Measurements from ENCODE around the gene IRF7. TPM values are rescaled to one million over a fixed set of nuclear protein-coding genes. Genes with fewer than 3 reads are reported as not detected.

The IRF7 gene
- total RNA-seq, 2 experiments from 2014 or later = 83.2 to 92.7 TPM

DNA sequence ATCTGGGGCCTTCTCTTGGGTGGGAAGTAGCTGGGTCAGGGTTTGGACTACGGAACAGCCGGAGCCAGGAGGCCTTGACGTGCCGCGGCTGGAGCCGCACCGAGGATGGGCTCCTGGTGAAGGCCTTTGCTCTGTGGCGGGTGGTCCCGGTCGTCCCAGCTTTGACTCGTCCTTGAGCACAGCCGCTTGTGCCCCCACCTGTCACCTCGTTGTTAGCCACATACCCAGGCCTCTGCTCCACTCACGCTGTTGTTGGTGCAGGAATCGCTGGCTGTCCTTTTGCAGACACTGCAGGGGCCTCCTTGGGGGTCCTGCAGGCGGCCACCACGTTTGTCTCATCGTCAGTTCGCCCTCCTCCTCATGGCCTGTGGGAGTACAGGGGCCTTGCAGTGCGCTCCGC, 22.4 kb downstream of the IRF7 start:
- no peak for DNase-seq
- Mint-ChIP-seq H3K27ac (no peak overlapping the region), H3K4me3 (no peak overlapping the region), H3K36me3 (ENCODE audit: low read depth) (peaks cover 44% of the 10 kb centered on the region), H3K4me1 (ENCODE audit: low read depth) (peaks cover 3% of the 10 kb centered on the region), H3K9me3 (no peaks in the 10 kb centered on the region), H3K27me3 (ENCODE audit: low read depth) (no peaks in the 10 kb centered on the region)
- CTCF ChIA-PET = no interaction called here
- intact Hi-C loops (cut with micrococcal nuclease) = no loop called here

DNA sequence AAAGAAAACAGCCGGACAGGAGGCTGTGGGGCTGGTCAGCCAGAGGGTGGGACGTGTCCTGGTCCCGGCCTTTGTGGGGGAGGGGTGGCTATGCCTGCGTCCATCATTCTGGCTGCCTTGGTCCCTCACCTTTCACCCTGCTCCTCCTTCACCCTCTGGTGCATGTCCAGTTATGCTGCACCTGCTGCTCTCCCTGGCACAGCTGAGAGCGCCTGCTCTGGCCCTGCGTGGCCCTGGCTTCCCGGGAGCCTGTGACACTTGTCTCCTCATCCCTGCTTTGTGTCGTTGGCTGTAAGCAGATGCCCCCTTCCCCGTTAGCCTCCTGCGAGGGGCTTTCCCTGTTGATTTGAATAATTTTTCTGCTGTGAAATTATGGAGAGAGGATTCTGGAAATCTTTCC, 22.8 kb downstream of the IRF7 start:
- no peaks in the 10 kb centered on the region for H3K9me3 Mint-ChIP-seq
- peaks cover 47% of the 10 kb centered on the region for H3K36me3 Mint-ChIP-seq (ENCODE audit: low read depth)
- H3K4me1 Mint-ChIP-seq (ENCODE audit: low read depth) = peaks cover 7% of the 10 kb centered on the region
- no peak overlapping the region for H3K27ac Mint-ChIP-seq
- no peak overlapping the region for H3K4me3 Mint-ChIP-seq
- intact Hi-C loops (cut with micrococcal nuclease) = no loop called here
- no peaks in the 10 kb centered on the region for H3K27me3 Mint-ChIP-seq (ENCODE audit: low read depth)
- DNase-seq = no peak
- CTCF ChIA-PET = no interaction called here

DNA sequence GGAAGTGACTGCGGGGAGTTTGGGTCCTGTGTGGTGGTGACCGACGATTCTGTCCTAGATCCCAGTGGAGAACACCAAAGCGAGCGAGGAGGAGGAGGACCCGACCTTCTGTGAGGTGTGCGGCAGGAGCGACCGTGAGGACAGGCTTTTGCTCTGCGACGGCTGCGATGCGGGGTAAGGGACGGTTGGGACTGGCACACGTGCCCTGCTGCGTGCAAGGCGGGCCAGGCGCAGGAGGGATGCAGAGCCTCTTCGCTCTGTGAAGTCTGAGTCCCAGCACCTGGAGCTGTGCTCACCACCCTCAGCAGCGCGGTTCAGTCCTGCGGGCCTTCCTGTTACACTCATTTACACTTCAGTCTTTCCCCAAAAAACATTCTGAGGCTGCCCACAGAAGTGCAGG, 23.2 kb downstream of the IRF7 start:
- peaks cover 11% of the 10 kb centered on the region for H3K4me1 Mint-ChIP-seq (ENCODE audit: low read depth)
- intact Hi-C loops (cut with micrococcal nuclease) = no loop called here
- H3K4me3 Mint-ChIP-seq = no peak overlapping the region
- H3K36me3 Mint-ChIP-seq (ENCODE audit: low read depth) = peaks cover 47% of the 10 kb centered on the region
- no peaks in the 10 kb centered on the region for H3K27me3 Mint-ChIP-seq (ENCODE audit: low read depth)
- CTCF ChIA-PET = no interaction called here
- H3K27ac Mint-ChIP-seq = no peak overlapping the region
- H3K9me3 Mint-ChIP-seq = no peaks in the 10 kb centered on the region
- DNase-seq = no peak

DNA sequence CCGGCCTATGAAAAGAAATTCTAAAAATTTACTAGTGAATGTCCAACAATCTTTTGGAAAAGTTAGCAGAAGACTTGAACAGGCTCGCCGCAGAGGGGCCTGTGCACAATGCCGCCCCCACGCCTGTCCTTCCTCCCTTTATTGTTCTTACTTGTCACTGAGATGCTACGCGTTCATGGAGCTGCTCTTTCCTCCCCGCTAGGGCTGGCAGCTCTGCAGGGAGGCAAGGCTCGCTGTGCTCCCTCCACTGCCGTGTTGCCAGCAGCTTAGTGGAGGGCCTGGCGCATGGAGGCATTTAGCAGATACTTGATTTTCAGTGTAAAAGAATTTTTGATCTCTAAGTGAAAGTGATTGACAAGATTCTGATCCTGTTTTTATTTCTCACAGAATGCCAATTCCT, 24.8 kb downstream of the IRF7 start:
- CTCF ChIA-PET = interaction anchor here (0.7 to 1.5 kb wide), 2 partner anchors 66 to 72 kb away, joined by 3 to 4 read pairs; no protein-coding TSS in a partner anchor
- Mint-ChIP-seq H3K36me3 (ENCODE audit: low read depth) (peaks cover 46% of the 10 kb centered on the region), H3K4me1 (ENCODE audit: low read depth) (peaks cover 24% of the 10 kb centered on the region), H3K27ac (no peak overlapping the region), H3K27me3 (ENCODE audit: low read depth) (no peaks in the 10 kb centered on the region), H3K9me3 (no peaks in the 10 kb centered on the region), H3K4me3 (no peak overlapping the region)
- intact Hi-C loops (cut with micrococcal nuclease) = no loop called here
- no peak for DNase-seq

DNA sequence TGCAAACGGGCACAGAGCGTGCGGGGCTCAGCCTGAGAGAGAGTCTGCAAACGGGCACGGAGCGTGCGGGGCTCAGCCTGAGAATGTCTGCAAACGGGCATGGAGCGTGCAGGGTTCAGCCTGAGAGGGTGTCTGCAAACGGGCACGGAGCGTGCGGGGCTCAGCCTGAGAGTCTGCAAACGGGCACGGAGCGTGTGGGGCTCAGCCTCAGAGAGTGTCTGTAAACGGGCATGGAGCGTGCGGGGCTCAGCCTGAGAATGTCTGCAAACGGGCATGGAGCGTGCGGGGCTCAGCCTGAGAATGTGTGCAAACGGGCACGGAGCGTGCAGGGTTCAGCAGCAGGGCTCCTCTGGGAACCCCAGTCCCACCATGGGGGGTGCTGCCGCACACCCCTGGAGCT, 26.0 kb downstream of the IRF7 start:
- Mint-ChIP-seq H3K4me3 (no peak overlapping the region), H3K4me1 (ENCODE audit: low read depth) (peaks cover 25% of the 10 kb centered on the region), H3K9me3 (no peaks in the 10 kb centered on the region), H3K27ac (no peak overlapping the region), H3K36me3 (ENCODE audit: low read depth) (peaks cover 46% of the 10 kb centered on the region), H3K27me3 (ENCODE audit: low read depth) (no peaks in the 10 kb centered on the region)
- intact Hi-C loops (cut with micrococcal nuclease) = loop anchor here (2.0 kb wide), 1 partner anchor 21 kb away; no protein-coding TSS in a partner anchor
- no peak for DNase-seq
- CTCF ChIA-PET = interaction anchor here (1.1 kb wide), 1 partner anchor 136 kb away, joined by 3 read pairs; no protein-coding TSS in a partner anchor

DNA sequence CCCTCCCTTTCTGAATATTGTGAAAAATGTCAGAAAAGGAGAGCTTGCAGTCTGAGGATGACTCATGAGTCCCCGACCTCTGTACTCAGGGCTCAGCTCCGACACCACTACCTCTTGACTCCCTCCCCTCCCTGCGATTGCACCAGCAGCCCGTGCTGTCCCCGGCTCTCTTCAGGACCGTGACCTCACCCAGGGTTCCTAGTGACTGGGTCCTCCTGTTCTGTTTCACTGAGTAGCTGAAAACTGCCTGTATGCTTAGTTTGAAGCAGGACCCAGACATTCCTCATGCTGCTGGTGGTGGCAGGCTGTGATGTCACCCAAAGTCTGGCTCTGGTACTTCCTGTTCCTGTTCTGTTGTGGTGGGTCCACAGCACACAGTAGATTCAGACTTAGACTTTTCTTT, 27.8 kb downstream of the IRF7 start:
- H3K36me3 Mint-ChIP-seq (ENCODE audit: low read depth) = peaks cover 43% of the 10 kb centered on the region
- DNase-seq = peak; percentile 87
- H3K27me3 Mint-ChIP-seq (ENCODE audit: low read depth) = no peaks in the 10 kb centered on the region
- H3K4me3 Mint-ChIP-seq = peak overlapping the region; percentile 70
- H3K27ac Mint-ChIP-seq = peak overlapping the region; percentile 99
- CTCF ChIA-PET = interaction anchor here (0.7 to 1.3 kb wide), 5 partner anchors 10 to 187 kb away, joined by 3 to 4 read pairs (median 3); no protein-coding TSS in a partner anchor
- no peaks in the 10 kb centered on the region for H3K9me3 Mint-ChIP-seq
- peaks cover 25% of the 10 kb centered on the region for H3K4me1 Mint-ChIP-seq (ENCODE audit: low read depth)
- intact Hi-C loops (cut with micrococcal nuclease) = loop anchor here (1.0 to 2.0 kb wide), 3 partner anchors 19 to 82 kb away; no protein-coding TSS in a partner anchor

DNA sequence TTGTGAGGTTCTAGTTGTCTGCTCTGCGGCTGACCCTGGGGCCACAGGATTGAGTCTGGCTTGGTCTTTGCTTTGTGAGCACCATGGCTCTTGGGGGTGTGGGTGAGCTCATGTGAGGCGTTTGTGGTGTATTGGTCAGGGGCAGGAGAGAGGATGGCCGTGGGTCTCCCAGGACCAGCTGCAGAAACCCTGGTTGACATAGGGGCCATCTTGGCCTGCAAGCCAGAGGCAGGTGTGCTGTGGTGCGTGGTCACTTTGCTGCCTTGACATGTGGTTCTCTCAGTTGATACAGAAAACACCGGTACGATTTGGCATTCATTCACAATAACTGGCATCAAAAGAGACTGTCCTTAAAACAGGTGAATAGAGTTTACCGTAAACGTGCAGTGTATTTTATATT, 28.2 kb downstream of the IRF7 start:
- peak overlapping the region; percentile 70 for H3K4me3 Mint-ChIP-seq
- intact Hi-C loops (cut with micrococcal nuclease) = no loop called here
- H3K36me3 Mint-ChIP-seq (ENCODE audit: low read depth) = peaks cover 40% of the 10 kb centered on the region
- H3K27me3 Mint-ChIP-seq (ENCODE audit: low read depth) = no peaks in the 10 kb centered on the region
- peaks cover 25% of the 10 kb centered on the region for H3K4me1 Mint-ChIP-seq (ENCODE audit: low read depth)
- no peak for DNase-seq
- H3K9me3 Mint-ChIP-seq = no peaks in the 10 kb centered on the region
- CTCF ChIA-PET = interaction anchor here (0.7 to 1.3 kb wide), 4 partner anchors 9 to 188 kb away, joined by 3 to 4 read pairs (median 3); no protein-coding TSS in a partner anchor
- peak overlapping the region; percentile 99 for H3K27ac Mint-ChIP-seq

DNA sequence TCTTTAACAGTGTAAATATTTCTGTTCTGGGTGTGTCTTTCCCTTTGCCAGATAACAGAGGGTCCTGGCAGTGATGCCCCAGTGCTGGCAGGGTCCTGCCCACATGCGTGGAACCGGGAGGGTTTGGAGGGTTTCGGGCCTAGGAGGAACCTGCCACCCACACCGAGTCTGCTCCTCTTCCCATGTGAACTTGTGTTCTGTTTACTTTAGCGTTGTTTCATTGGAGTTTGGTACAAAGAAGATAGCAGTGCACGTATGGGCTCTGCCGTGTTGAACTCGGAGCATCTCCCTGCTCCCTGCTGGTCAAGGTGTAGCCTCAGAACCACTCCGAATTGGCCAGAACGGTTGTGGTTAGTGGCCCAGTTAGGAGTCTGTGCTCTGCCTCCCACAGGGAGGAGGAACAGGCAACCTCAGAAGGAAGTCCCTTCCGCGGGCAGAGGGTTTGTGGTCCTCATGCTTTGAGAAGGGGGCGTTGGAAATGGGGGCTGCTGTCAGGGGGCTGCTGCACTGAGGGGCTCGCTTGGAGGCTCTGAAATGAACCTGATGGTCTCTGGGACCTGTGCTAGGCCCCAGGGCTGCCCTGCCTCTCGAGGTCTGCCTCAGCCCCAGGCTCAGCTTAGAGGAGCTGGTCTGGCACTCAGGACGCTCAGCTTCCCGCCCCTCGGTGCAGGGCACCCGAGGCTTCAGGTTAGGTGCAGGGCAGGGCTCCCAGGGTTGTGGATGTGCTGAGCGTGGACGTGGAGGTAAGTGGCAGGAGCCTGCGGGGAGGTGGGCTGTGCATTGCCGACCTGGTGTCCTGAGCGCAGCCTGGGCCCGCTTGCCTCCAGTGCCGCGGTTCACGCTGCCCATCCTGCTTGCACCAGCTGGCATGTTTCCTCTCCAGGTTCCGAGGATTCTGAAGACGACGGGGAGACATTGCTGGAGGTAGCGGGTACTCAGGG, 29.1 kb downstream of the IRF7 start:
- DNase-seq = no peak

DNA sequence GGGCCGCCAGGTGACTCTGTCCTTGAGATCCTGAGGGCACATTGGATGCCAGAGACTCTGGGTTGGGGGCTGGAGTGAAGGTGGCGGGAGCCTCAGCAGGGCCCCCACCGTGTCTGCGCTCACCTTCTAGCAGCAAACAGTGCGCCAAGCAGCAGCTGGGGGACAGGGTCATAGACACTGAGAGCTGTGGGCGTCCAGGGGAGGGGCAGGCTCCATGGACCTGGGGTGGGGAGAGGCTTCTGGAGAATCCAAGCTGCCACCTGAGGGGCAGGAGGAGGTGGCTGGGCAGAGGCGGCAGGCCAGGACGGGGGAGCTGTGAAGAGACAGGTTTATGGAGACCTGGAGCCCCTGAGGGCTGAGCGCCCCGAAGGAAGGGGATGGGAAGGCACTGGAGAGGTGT, 31.5 kb downstream of the IRF7 start:
- Mint-ChIP-seq H3K9me3 (no peaks in the 10 kb centered on the region), H3K36me3 (ENCODE audit: low read depth) (peaks cover 28% of the 10 kb centered on the region), H3K4me1 (ENCODE audit: low read depth) (peaks cover 40% of the 10 kb centered on the region), H3K27ac (no peak overlapping the region), H3K4me3 (no peak overlapping the region), H3K27me3 (ENCODE audit: low read depth) (no peaks in the 10 kb centered on the region)
- DNase-seq = no peak
- CTCF ChIA-PET = no interaction called here
- intact Hi-C loops (cut with micrococcal nuclease) = no loop called here

More for the DNA sequence above, 29.1 kb downstream of the IRF7 start:
- CTCF ChIA-PET = interaction anchor here (1.3 kb wide), 1 partner anchor 137 kb away, joined by 3 read pairs; no protein-coding TSS in a partner anchor
- peak overlapping the region; percentile 99 for H3K27ac Mint-ChIP-seq
- no peak overlapping the region for H3K4me3 Mint-ChIP-seq
- H3K4me1 Mint-ChIP-seq (ENCODE audit: low read depth) = peaks cover 27% of the 10 kb centered on the region
- intact Hi-C loops (cut with micrococcal nuclease) = no loop called here
- H3K36me3 Mint-ChIP-seq (ENCODE audit: low read depth) = peaks cover 39% of the 10 kb centered on the region
- no peaks in the 10 kb centered on the region for H3K9me3 Mint-ChIP-seq
- no peaks in the 10 kb centered on the region for H3K27me3 Mint-ChIP-seq (ENCODE audit: low read depth)

DNA sequence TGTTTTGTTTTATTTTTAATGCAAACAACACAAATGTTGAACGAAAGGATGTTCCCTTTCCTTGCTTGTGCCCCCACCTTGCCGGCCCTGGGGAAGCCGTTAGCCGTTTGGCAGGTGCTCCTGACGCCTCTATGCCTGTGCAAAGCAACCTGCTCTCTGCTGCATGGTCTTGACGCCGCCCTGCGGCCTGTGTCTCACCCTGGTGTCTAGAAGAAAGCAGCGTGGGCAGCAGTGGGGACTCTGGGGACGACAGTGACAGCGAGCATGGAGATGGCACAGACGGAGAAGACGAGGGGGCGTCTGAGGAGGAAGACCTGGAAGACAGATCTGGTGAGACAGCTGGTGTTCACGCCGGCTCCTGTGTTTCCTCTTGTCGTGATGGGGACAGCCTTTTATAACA, 34.0 kb downstream of the IRF7 start:
- Mint-ChIP-seq H3K4me3 (no peak overlapping the region), H3K9me3 (no peaks in the 10 kb centered on the region), H3K4me1 (ENCODE audit: low read depth) (peaks cover 47% of the 10 kb centered on the region), H3K27me3 (ENCODE audit: low read depth) (no peaks in the 10 kb centered on the region), H3K36me3 (ENCODE audit: low read depth) (peaks cover 18% of the 10 kb centered on the region), H3K27ac (no peak overlapping the region)
- DNase-seq = no peak
- intact Hi-C loops (cut with micrococcal nuclease) = no loop called here
- CTCF ChIA-PET = no interaction called here

DNA sequence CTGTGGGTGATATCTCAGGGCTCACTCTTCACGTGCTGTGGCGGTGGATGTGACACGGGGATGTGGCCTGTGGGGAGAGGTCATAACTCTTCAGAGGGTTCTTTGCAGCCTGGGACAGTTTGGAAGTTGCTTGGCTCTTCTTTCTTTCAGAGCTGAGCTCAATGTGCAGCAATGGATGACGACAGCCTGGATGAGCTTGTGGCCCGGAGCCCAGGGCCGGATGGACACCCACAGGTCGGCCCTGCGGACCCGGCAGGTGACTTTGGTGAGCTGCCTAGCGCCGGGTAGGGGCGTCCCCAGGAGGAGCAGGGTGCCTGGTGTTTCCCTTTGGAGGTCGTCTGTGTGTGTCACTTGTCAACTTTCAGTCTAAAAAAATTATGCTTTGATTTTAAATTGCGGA, 34.4 kb downstream of the IRF7 start:
- CTCF ChIA-PET = no interaction called here
- H3K36me3 Mint-ChIP-seq (ENCODE audit: low read depth) = peaks cover 18% of the 10 kb centered on the region
- no peaks in the 10 kb centered on the region for H3K9me3 Mint-ChIP-seq
- DNase-seq = no peak
- no peak overlapping the region for H3K27ac Mint-ChIP-seq
- H3K4me3 Mint-ChIP-seq = no peak overlapping the region
- H3K27me3 Mint-ChIP-seq (ENCODE audit: low read depth) = no peaks in the 10 kb centered on the region
- H3K4me1 Mint-ChIP-seq (ENCODE audit: low read depth) = peaks cover 44% of the 10 kb centered on the region
- intact Hi-C loops (cut with micrococcal nuclease) = no loop called here

DNA sequence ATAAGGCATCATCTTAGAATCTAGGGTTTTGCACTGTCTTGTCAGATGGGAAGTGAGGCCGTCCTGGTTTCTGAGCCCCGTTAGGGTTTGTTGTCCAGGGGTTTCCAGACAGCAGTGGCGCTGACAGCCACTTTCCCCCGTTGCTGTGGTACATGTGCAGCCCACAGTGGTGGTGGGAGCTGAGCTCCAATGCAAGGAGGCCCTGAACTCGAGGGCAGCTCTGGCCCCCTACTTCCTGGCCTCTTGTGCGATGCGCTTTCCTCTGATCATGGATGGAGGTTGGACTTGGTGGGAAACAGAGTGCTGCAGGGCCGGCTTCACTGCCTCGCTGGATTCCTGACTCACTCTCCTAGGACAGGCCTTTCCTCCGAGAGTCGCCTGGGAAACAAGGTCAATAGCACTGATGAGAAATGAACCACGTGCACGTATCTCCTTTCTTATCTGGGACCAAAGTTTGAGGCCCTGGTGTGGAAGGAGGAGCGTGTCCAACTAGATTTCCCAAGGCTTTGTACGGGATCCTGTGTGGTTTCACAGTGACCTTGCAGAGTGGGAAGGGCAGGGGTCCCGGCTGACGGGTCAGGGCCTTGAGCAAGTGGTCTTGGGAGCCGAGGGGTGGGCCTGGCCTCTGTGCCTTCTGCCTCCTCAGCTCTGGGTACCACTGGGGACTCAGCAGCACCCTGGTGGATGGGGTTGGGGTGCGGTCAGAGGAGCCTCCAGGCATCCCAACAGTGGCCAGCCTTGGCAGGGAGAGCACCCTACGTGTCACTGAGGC, 35.7 kb downstream of the IRF7 start:
- intact Hi-C loops (cut with micrococcal nuclease) = loop anchor here (5.0 kb wide), 1 partner anchor 217 kb away; the partner anchor contains the start of gene SLC25A22
- peaks cover 42% of the 10 kb centered on the region for H3K4me1 Mint-ChIP-seq (ENCODE audit: low read depth)
- peaks cover 2% of the 10 kb centered on the region for H3K27me3 Mint-ChIP-seq (ENCODE audit: low read depth)
- H3K4me3 Mint-ChIP-seq = no peak overlapping the region
- no peak overlapping the region for H3K27ac Mint-ChIP-seq
- no peaks in the 10 kb centered on the region for H3K9me3 Mint-ChIP-seq
- CTCF ChIA-PET = interaction anchor here (0.7 kb wide), 1 partner anchor 113 kb away, joined by 3 read pairs; no protein-coding TSS in a partner anchor
- peaks cover 16% of the 10 kb centered on the region for H3K36me3 Mint-ChIP-seq (ENCODE audit: low read depth)
- no peak for DNase-seq
